SU-DHL-6 (cell line): ENCODE measurements around the gene AJAP1.

Experiments
- H2AFZ ChIP-seq: fragments of 200-600 bp; sonication (generic); 2 replicates; pipeline ENCODE4 v1.6.1; 2014; ENCODE audit warnings: low read depth, mild to moderate bottlenecking, moderate library complexity, mixed read lengths, antibody characterized with exemption, low read length; ENCODE audit not compliant: severe bottlenecking
- H3F3A ChIP-seq: fragments of 200-600 bp; shearing (Covaris generic); 2 replicates; pipeline ENCODE4 v1.6.0; 2016; ENCODE audit warnings: antibody characterized with exemption, mild to moderate bottlenecking; ENCODE audit not compliant: insufficient read depth
- H3K27ac ChIP-seq: fragments of 200-600 bp; sonication (generic); 2 replicates; pipeline ENCODE4 v1.5.1; 2016; ENCODE audit warnings: low read depth, mild to moderate bottlenecking, low read length, moderate library complexity, mixed read lengths
- H3K27me3 ChIP-seq: fragments of 200-600 bp; sonication (generic), shearing (Covaris generic); 2 replicates; pipeline ENCODE4 v1.6.0; 2014; ENCODE audit warnings: mild to moderate bottlenecking, low read length
- H3K36me3 ChIP-seq: fragments of 200-600 bp; sonication (generic); 2 replicates; pipeline ENCODE4 v1.6.1; 2014; ENCODE audit warnings: mild to moderate bottlenecking, low read length, mixed read lengths
- H3K4me2 ChIP-seq: fragments of 300-600, 200-600 bp; shearing (Covaris generic), sonication (generic); 2 replicates; pipeline ENCODE4 v1.6.0; 2014; ENCODE audit warnings: low read length, low read depth, mild to moderate bottlenecking; ENCODE audit not compliant: poor library complexity, severe bottlenecking
- H3K4me3 ChIP-seq: fragments of 200-600 bp; sonication (generic); 2 replicates; pipeline ENCODE4 v1.5.1; 2014; ENCODE audit warnings: antibody characterized with exemption, low read length, mild to moderate bottlenecking, mixed read lengths; ENCODE audit not compliant: insufficient read depth, poor library complexity, severe bottlenecking
- H3K79me2 ChIP-seq: fragments of 200-600 bp; sonication (generic); 2 replicates; pipeline ENCODE4 v1.6.1; 2014; ENCODE audit warnings: mild to moderate bottlenecking, low read length, moderate library complexity; ENCODE audit not compliant: insufficient read depth
- H3K9ac ChIP-seq: fragments of 200-600 bp; sonication (generic); 2 replicates; pipeline ENCODE4 v1.7.0; 2014; ENCODE audit warnings: mild to moderate bottlenecking, low read length
- H3K9me2 ChIP-seq: fragments of 200-600 bp; sonication (generic); replicated peaks from 2 replicates; pipeline ENCODE4 v1.6.1; 2014; ENCODE audit warnings: low read length; ENCODE audit not compliant: insufficient read depth
- H3K9me3 ChIP-seq: fragments of 200-600 bp; sonication (generic); 2 replicates; pipeline ENCODE4 v1.6.1; 2014; ENCODE audit warnings: low read length, mixed read lengths; ENCODE audit not compliant: insufficient read depth
- H4K20me1 ChIP-seq: fragments of 200-600 bp; sonication (generic); 2 replicates; pipeline ENCODE4 v1.6.1; 2014; ENCODE audit warnings: low read depth, mild to moderate bottlenecking, antibody characterized with exemption, low read length, moderate library complexity, mixed read lengths
- CTCF ChIP-seq: fragments of 200-600 bp; sonication (generic); IDR thresholded peaks from one replicate; pipeline ENCODE4 v1.5.1; 2017; ENCODE audit warnings: antibody characterized with exemption, mild to moderate bottlenecking, low read length, moderate library complexity; ENCODE audit not compliant: insufficient read depth, poor library complexity, severe bottlenecking
- EZH2phosphoT487 ChIP-seq: fragments of 200-600 bp; sonication (generic), shearing (Covaris generic); conservative IDR thresholded peaks from 2 replicates; pipeline ENCODE4 v1.6.1; 2018; ENCODE audit warnings: mild to moderate bottlenecking, antibody characterized with exemption, low read length, moderate library complexity, mixed read lengths

Gene AJAP1

DNA sequence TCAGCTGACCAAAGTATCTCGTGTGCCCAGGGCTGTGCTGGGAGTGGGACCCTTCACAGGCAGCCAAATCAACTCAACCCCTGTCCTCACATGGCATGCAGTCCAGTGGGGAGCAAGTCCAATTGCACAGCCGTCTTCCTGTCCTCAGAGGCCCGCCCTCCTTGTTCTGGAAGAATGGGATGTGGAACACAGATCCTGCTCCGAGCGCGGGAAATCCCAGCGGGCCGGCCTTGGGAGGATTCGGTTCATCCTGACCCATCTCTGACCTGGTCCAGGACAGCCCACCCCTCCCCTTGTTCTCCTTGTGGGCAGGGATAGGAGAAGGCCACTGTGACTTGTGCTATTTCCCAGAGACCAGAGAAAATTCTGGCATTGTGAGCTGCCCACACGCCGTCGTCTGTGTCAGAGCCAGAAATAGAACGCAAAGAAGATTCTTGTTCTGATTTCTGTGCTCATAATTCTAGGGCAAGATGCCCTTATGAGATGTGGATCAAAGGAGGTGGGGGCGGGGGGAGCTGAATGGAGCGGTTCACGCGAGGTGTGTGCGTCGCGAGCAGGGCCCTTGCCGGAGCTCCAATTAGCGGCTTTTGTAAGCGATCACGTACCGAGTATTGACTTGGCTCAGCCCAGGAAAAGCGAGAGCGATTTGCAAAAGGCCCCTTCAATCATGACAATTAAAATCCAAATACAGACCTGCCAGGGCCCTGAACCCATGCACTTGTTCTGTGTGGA is 79.2 kb downstream of the AJAP1 start:
- H3K27me3 ChIP-seq = no peaks in the 10 kb centered on the region
- H3K4me2 ChIP-seq = no peak overlapping the region
- no peaks in the 10 kb centered on the region for H3F3A ChIP-seq
- no peak overlapping the region for H3K4me3 ChIP-seq
- H3K36me3 ChIP-seq = no peaks in the 10 kb centered on the region
- no peak overlapping the region for H2AFZ ChIP-seq
- no peak overlapping the region for H3K9ac ChIP-seq
- no peaks in the 10 kb centered on the region for H3K79me2 ChIP-seq
- no peak for TF ChIP-seq CTCF
- no peak for TF ChIP-seq EZH2phosphoT487
- no peaks in the 10 kb centered on the region for H3K9me2 ChIP-seq
- no peak overlapping the region for H3K27ac ChIP-seq
- no peaks in the 10 kb centered on the region for H3K9me3 ChIP-seq
- no peaks in the 10 kb centered on the region for H4K20me1 ChIP-seq

DNA sequence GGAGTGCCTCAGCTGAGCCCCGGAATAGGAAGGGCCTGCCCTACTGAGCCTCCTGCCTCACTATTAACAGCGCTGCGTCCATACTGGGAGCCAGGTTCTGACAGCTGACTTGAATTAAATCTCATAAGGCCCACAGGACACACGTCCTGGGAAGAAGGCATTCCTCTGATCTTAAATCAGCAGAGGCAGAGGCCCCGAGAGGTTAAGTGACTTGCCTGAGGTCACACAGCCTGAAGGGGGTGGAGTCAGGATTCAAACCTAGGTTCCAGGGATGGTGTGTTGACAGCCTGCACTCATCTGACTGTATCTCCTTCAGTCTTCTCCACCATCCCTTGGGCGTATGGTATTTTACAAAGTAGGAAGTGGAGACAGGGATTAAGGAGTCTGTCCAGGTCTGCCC is 79.8 kb downstream of the AJAP1 start:
- no peak overlapping the region for H3K4me2 ChIP-seq
- H3K27ac ChIP-seq = no peak overlapping the region
- H3K79me2 ChIP-seq = no peaks in the 10 kb centered on the region
- H3K27me3 ChIP-seq = no peaks in the 10 kb centered on the region
- no peaks in the 10 kb centered on the region for H3K9me3 ChIP-seq
- H3K9me2 ChIP-seq = no peaks in the 10 kb centered on the region
- no peaks in the 10 kb centered on the region for H3F3A ChIP-seq
- H3K4me3 ChIP-seq = no peak overlapping the region
- H3K9ac ChIP-seq = no peak overlapping the region
- H2AFZ ChIP-seq = no peak overlapping the region
- no peaks in the 10 kb centered on the region for H3K36me3 ChIP-seq
- no peaks in the 10 kb centered on the region for H4K20me1 ChIP-seq
- no peak for TF ChIP-seq CTCF
- no peak for TF ChIP-seq EZH2phosphoT487

- Histone ChIP-seq H4K20me1 (no peaks in the 10 kb centered on the region), H3K27me3 (no peaks in the 10 kb centered on the region)
- TF ChIP-seq EZH2phosphoT487 = no peak
- TF ChIP-seq CTCF = no peak
Measured at GRCh38 chr1:4734791-4735190, 80.4 kb downstream of the AJAP1 start.

GRCh38 chr1:4736254-4736653 is 81.8 kb downstream of the AJAP1 start:
- Histone ChIP-seq H3K9me2 (no peaks in the 10 kb centered on the region), H3K36me3 (no peaks in the 10 kb centered on the region), H3K4me2 (no peak overlapping the region), H3K9me3 (no peaks in the 10 kb centered on the region), H3K27ac (no peak overlapping the region), H3K9ac (no peak overlapping the region), H3F3A (no peaks in the 10 kb centered on the region), H3K27me3 (no peaks in the 10 kb centered on the region), H3K4me3 (no peak overlapping the region), H2AFZ (no peak overlapping the region), H3K79me2 (no peaks in the 10 kb centered on the region), H4K20me1 (no peaks in the 10 kb centered on the region)
- no peak for TF ChIP-seq EZH2phosphoT487
- no peak for TF ChIP-seq CTCF

More at GRCh38 chr1:4734791-4735190, 80.4 kb downstream of the AJAP1 start:
- Histone ChIP-seq H3K9ac (no peak overlapping the region), H3K9me3 (no peaks in the 10 kb centered on the region), H3K4me3 (no peak overlapping the region), H3K36me3 (no peaks in the 10 kb centered on the region), H3K9me2 (no peaks in the 10 kb centered on the region), H3K79me2 (no peaks in the 10 kb centered on the region), H3K4me2 (no peak overlapping the region), H3K27ac (no peak overlapping the region), H2AFZ (no peak overlapping the region), H3F3A (no peaks in the 10 kb centered on the region)
